NB4 (cell line): ENCODE data around the gene TMEM150A.

Experiments used
- CTCF ChIP-seq: IDR thresholded peaks from one replicate; pipeline ENCODE4 v1.5.1; 2012; ENCODE audit warnings: low read depth, low read length
- POLR2A ChIP-seq: IDR thresholded peaks from 2 replicates; pipeline ENCODE4 v1.6.1; 2011; ENCODE audit warnings: mild to moderate bottlenecking; ENCODE audit not compliant: insufficient read length; ENCODE audit errors: extremely low read depth

- no peak for TF ChIP-seq CTCF
- TF ChIP-seq POLR2A, result no peak
These were observed 18.1 kb downstream of the TMEM150A start, which contains the start of gene VAMP5 for GRCh38 chr2:85584354-85584856.
